Measurements from ENCODE around the gene ZBTB46. TPM values are rescaled to one million over a fixed set of nuclear protein-coding genes. Genes with fewer than 3 reads are reported as not detected.

Gene ZBTB46
- total RNA-seq, 1 donor from 2014 or later: 7.4 TPM

DNA sequence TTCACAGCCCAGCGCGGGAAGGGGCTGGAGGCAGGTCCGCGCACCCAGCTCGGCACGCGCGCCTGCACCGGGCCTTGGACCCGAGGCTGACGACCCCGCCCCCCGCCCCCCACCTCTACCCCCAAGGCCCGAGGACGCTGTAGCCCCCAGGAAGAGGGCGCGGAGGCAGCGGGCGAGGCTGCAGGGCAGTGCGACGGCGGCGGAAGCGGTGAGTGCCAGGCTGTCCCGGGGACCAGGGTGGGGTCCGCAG lies 93.4 kb downstream of the ZBTB46 start:
- no peaks in the 10 kb centered on the region for H3K9me3 ChIP-seq
- peak overlapping the region; percentile 29 to 37 for H3K4me3 ChIP-seq
- H3K27ac ChIP-seq: no peak overlapping the region
- no peak for DNase-seq (ENCODE audit: extremely low spot score in 2 of 2)
- peaks cover 0 to 38% of the 10 kb centered on the region in 2 donors for H3K36me3 ChIP-seq
- intact Hi-C loops (cut with DNase I): no loop called here
- peaks cover 50% of the 10 kb centered on the region for H3K4me1 ChIP-seq
- no peak for TF ChIP-seq POLR2AphosphoS5 (IDR thresholded peaks at IDR 0.05; ENCODE audit: insufficient read depth in 1 of 2, low read depth in 1 of 2)
- TF ChIP-seq POLR2A (IDR thresholded peaks at IDR 0.05): no peak
- TF ChIP-seq CTCF (IDR thresholded peaks at IDR 0.05): no peak
- H3K27me3 ChIP-seq: no peaks in the 10 kb centered on the region

DNA sequence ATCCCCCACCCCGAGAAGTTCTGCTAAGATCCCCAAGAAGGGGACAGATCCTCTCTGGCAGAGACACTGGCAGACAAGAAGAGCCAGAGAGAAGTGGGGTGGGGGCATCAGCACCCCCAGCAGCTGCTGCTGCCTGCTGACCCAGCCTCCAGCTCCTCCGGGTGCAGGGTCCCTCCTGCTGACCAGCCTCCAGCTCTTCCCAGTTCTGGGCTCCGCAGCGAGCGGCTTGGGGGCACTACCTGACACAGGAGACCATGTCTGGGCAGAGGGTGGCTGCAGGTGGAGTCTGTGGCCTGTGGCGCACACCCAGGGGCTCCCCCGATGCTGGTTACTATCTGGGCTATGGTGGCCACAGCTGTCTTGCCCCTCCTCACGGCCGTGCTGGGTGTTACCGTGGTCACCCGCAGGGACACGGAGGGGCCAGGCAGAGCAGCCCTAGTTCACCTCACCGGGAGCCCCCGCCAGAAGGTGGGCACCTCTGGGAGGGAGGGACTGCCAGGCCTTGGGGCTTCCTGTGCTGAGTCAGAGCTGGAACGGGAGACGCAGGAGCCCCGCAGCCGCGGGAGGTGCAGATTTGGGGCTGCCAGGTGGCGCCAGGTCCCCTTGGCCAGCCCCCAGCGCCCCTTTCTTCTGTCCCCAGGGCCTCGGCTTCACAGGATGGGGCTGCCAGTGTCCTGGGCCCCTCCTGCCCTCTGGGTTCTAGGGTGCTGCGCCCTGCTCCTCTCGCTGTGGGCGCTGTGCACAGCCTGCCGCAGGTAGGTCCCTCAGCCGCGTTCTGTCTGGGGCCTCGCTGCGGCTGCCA lies 94.0 kb downstream of the ZBTB46 start:
- H3K4me3 ChIP-seq: peak overlapping the region; percentile 29 to 37
- H3K9me3 ChIP-seq: no peaks in the 10 kb centered on the region
- peaks cover 0 to 32% of the 10 kb centered on the region in 2 donors for H3K36me3 ChIP-seq
- DNase-seq (ENCODE audit: extremely low spot score in 2 of 2): no peak
- TF ChIP-seq POLR2A (IDR thresholded peaks at IDR 0.05): no peak
- no peak for TF ChIP-seq CTCF (IDR thresholded peaks at IDR 0.05)
- TF ChIP-seq POLR2AphosphoS5 (IDR thresholded peaks at IDR 0.05; ENCODE audit: insufficient read depth in 1 of 2, low read depth in 1 of 2): no peak
- no peaks in the 10 kb centered on the region for H3K27me3 ChIP-seq
- intact Hi-C loops (cut with DNase I): no loop called here
- peaks cover 46% of the 10 kb centered on the region for H3K4me1 ChIP-seq
- no peak overlapping the region for H3K27ac ChIP-seq

DNA sequence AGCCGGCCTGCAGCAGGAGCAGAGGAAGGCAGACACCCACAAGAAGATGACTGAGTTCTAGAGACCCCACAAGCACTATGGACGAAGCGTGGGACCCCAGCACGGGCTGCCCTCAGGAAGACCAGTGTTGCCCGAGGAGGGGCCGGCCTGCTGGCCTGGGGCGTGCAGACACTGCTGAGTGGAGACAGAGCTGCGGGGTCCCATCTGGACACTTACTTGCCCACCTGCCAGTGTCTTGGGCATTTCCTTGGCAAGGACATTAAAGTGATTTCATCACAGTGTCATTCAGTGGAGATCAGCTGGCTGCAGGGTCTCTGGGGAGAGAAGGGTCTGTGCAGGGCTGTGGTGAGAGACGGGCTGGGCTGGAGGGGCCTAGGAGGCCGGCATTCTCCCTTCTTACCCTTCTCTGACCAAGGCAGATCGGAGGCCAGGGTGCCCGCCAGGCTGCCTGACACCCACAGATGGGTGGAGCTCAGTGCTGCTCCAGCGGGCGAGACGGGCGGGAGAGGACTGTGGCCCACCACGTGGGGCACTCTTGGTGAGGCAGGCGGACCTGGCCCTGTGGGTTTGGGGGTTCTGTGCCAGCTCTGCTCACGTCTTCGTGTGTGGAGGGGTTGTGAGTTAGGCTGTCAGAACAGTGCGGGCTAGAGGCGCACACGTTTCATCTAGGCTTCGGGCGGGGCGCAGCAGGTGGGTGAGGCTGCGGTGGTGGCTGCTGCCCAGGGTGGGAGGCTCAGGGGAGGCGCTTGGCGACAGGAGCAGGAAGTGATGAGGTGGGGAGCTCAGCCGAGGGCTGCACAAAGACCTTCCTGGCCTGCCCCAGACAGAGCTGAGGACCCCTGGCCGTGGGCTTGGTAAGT lies 95.0 kb downstream of the ZBTB46 start, which contains the start of gene LIME1:
Gene LIME1 (plus strand): TSS at position 806 of the 860 bp plus-strand sequence. CDS start 886 bp downstream, outside the sequence.
- intact Hi-C loops (cut with DNase I): no loop called here
- Histone ChIP-seq H3K4me1 (peaks cover 36% of the 10 kb centered on the region), H3K36me3 (peaks cover 0 to 30% of the 10 kb centered on the region in 2 donors), H3K9me3 (no peaks in the 10 kb centered on the region), H3K27me3 (no peaks in the 10 kb centered on the region), H3K4me3 (peak within 1 kb of the TSS; percentile 29 to 37), H3K27ac (no peak within 1 kb of the TSS)
- no peak for DNase-seq (ENCODE audit: extremely low spot score in 2 of 2)
- no peak for TF ChIP-seq POLR2A (IDR thresholded peaks at IDR 0.05)
- no peak for TF ChIP-seq CTCF (IDR thresholded peaks at IDR 0.05)
- TF ChIP-seq POLR2AphosphoS5 (IDR thresholded peaks at IDR 0.05; ENCODE audit: insufficient read depth in 1 of 2, low read depth in 1 of 2): no peak

DNA sequence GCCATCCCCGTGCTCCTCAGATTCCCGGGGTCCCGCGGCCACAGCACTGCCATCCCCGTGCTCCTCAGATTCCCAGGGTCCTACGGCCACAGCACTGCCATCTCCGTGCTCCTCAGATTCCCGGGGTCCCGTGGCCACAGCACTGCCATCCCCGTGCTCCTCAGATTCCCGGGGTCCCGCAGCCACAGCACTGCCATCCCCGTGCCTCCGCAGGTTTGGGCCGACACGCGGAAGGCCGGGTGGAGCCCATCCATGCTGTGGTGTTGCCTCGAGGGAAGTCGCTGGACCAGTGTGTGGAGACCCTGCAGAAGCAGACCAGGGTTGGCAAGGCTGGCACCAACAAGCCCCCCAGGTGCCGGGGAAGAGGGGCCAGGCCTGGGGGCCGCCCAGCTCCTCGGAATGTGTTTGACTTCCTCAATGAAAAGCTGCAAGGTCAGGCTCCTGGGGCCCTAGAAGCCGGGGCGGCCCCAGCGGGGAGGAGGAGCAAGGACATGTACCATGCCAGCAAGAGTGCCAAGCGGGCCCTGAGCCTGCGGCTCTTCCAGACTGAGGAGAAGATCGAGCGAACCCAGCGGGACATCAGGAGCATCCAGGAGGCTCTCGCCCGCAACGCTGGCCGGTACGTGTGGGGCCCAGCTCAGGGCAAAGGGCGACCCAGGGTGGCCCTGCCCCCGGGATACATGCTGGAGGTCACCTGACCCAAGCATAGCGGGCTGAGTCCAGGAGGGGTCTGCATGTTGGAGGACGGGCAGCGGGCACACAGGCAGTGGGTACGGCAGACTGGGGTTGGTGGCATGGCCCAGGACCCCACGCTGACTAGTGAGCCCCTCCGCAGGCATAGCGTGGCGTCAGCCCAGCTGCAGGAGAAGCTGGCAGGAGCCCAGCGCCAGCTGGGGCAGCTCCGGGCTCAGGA lies 95.9 kb downstream of the ZBTB46 start:
- H3K9me3 ChIP-seq: no peaks in the 10 kb centered on the region
- H3K27ac ChIP-seq: no peak overlapping the region
- no peak for TF ChIP-seq POLR2AphosphoS5 (IDR thresholded peaks at IDR 0.05; ENCODE audit: insufficient read depth in 1 of 2, low read depth in 1 of 2)
- no peak for TF ChIP-seq CTCF (IDR thresholded peaks at IDR 0.05)
- TF ChIP-seq POLR2A (IDR thresholded peaks at IDR 0.05): no peak
- intact Hi-C loops (cut with DNase I): no loop called here
- no peak overlapping the region for H3K4me3 ChIP-seq
- H3K36me3 ChIP-seq: peaks cover 0 to 30% of the 10 kb centered on the region in 2 donors
- no peak for DNase-seq (ENCODE audit: extremely low spot score in 2 of 2)
- H3K27me3 ChIP-seq: no peaks in the 10 kb centered on the region
- peaks cover 34% of the 10 kb centered on the region for H3K4me1 ChIP-seq

Data from vagina (tissue), 2 donors.